ENCODE data around the gene RB1. TPM values are rescaled to one million over a fixed set of nuclear protein-coding genes. Genes with fewer than 3 reads are reported as not detected.

RB1 gene
- total and polyA plus RNA-seq, 2 donors (not counting 3 experiments of a cell fraction or from before 2014, with no cell fraction given): 8.0 to 41.2 TPM

DNA sequence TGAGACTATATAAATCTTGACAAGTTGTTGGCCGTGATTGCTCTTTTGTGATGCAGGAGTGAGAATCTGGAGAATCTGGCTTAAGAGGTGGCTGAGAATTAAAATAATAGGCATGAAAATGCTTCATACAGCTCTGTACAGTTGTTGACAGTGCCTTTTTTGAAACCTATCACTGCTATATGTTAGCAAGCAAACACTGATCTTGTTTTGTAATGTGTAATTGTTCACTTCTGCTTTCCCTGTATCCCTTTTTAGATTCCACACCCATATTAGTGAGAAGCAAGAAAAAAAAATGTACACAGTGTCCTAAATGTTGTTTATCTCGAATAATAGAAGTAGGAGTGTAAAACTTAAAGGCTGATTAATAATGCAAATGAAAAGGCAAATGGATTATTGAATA, 39.5 kb upstream of the RB1 start:
- no peaks in the 10 kb centered on the region for H4K20me1 ChIP-seq (replicated peaks; ENCODE audit: control insufficient read depth, extremely low read depth, insufficient read depth, low read length)
- dilution Hi-C loops (cut with MboI; ENCODE audit: extremely low pct_ligation_motif_present, low sequenced_read_pairs): no loop called here
- no peaks in the 10 kb centered on the region for H3K27me3 ChIP-seq (ENCODE audit: control insufficient read depth in 2 of 2, insufficient read depth in 2 of 2, low read length in 2 of 2)
- H3K79me2 ChIP-seq (ENCODE audit: control insufficient read depth, insufficient read depth, low read length): no peaks in the 10 kb centered on the region
- no peak for DNase-seq (ENCODE audit: low read depth, low spot score)
- H3K9ac ChIP-seq (replicated peaks; ENCODE audit: extremely low read depth, insufficient read depth, low read length): no peak overlapping the region
- CTCF ChIA-PET: no interaction called here
- H3K4me2 ChIP-seq (ENCODE audit: insufficient read depth, low read length): no peak overlapping the region
- TF ChIP-seq POLR2A (IDR thresholded peaks at IDR 0.05; ENCODE audit: low read depth, low read length) (no peak), JUN (IDR thresholded peaks at IDR 0.05; ENCODE audit: borderline replicate concordance, insufficient read depth, insufficient read length, low read depth) (no peak), GATA2 (IDR thresholded peaks at IDR 0.05; ENCODE audit: insufficient read depth, insufficient read length, low read depth, low read length) (no peak), POLR2AphosphoS5 (IDR thresholded peaks at IDR 0.05; ENCODE audit: insufficient read depth, low read depth, low read length) (no peak), MYC (IDR thresholded peaks at IDR 0.05; ENCODE audit: low read depth, low read length) (no peak), EZH2 (IDR thresholded peaks at IDR 0.05; ENCODE audit: borderline replicate concordance, low read depth, low read length, severe bottlenecking) (no peak)
- TF ChIP-seq, protein P1, sequence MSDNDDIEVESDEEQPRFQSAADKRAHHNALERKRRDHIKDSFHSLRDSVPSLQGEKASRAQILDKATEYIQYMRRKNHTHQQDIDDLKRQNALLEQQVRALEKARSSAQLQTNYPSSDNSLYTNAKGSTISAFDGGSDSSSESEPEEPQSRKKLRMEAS (IDR thresholded peaks at IDR 0.05; ENCODE audit: insufficient read depth, insufficient read length): no peak
- TF ChIP-seq, protein P2, sequence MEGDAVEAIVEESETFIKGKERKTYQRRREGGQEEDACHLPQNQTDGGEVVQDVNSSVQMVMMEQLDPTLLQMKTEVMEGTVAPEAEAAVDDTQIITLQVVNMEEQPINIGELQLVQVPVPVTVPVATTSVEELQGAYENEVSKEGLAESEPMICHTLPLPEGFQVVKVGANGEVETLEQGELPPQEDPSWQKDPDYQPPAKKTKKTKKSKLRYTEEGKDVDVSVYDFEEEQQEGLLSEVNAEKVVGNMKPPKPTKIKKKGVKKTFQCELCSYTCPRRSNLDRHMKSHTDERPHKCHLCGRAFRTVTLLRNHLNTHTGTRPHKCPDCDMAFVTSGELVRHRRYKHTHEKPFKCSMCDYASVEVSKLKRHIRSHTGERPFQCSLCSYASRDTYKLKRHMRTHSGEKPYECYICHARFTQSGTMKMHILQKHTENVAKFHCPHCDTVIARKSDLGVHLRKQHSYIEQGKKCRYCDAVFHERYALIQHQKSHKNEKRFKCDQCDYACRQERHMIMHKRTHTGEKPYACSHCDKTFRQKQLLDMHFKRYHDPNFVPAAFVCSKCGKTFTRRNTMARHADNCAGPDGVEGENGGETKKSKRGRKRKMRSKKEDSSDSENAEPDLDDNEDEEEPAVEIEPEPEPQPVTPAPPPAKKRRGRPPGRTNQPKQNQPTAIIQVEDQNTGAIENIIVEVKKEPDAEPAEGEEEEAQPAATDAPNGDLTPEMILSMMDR (IDR thresholded peaks at IDR 0.05; ENCODE audit: extremely low read depth in 1 of 2, insufficient read depth in 1 of 2, low read depth in 1 of 2, low read length in 2 of 2): no peak
- peaks cover 6 to 14% of the 10 kb centered on the region in 2 experiments for H3K36me3 ChIP-seq (ENCODE audit: control insufficient read depth in 2 of 2, extremely low read depth in 1 of 2, insufficient read depth in 2 of 2, low read length in 2 of 2)
- no peak for FAIRE-seq
- no peaks in the 10 kb centered on the region for H3K4me1 ChIP-seq (ENCODE audit: control insufficient read depth, extremely low read depth, insufficient read depth, low read length)
- H3K9me1 ChIP-seq (replicated peaks; ENCODE audit: control insufficient read depth, extremely low read depth, insufficient read depth, low read length): no peaks in the 10 kb centered on the region
- POLR2A ChIA-PET: no interaction called here
- no peak overlapping the region for H2AFZ ChIP-seq (ENCODE audit: low read depth, low read length)
- H3K27ac ChIP-seq (ENCODE audit: insufficient read depth, low read depth, low read length): no peak overlapping the region
- no peaks in the 10 kb centered on the region for H3K9me3 ChIP-seq (replicated peaks; ENCODE audit: control insufficient read depth, insufficient read depth, low read length)
- BruUV-seq (replicated peaks): no TSS peak
- intact Hi-C loops (cut with micrococcal nuclease): no loop called here
- no peak overlapping the region for H3K4me3 ChIP-seq (replicated peaks in 1 of 3; ENCODE audit: insufficient read depth in 1 of 3, low read depth in 1 of 3, low read length in 3 of 3)

Measured in endothelial cell of umbilical vein (primary cell).